Panc1 (cell line): ENCODE data around the gene CCDC85C. TPM values are rescaled to one million over a fixed set of nuclear protein-coding genes. Genes with fewer than 3 reads are reported as not detected.

Experiments
- ATAC-seq: fragments of 200-7000 bp; cut with Tn5 transposase; 2 replicates; pipeline ENCODE4 v1.9.1; 2020; ENCODE audit warnings: mild to moderate bottlenecking, moderate library complexity
- BruUV-seq: library from RNA; stranded (reverse); fragments of 400-500 nt; replicated peaks from 2 replicates; lab custom pipeline; 2021; lab: Mats Ljungman, UMichigan
- CTCF ChIA-PET: fragments of 300-600 bp; sonication (Branson Sonifier 250); formaldehyde crosslinking; loops from one replicate; lab custom pipeline; 2022; ENCODE audit warnings: antibody characterized with exemption; lab: Charles Lee
- POLR2A ChIA-PET: fragments of 300-600 bp; sonication (Branson Sonifier 250); formaldehyde crosslinking; loops from one replicate; lab custom pipeline; 2022; ENCODE audit warnings: antibody characterized with exemption; lab: Charles Lee
- DNase-seq: peaks from one replicate; pipeline ENCODE4 v3.0.0-alpha.2; 2010; ENCODE audit warnings: low read depth, low spot score
- H3K27ac ChIP-seq: 2 replicates; pipeline ENCODE4 v1.5.1; 2011; ENCODE audit warnings: mild to moderate bottlenecking, low read length, inconsistent platforms
- H3K27me3 ChIP-seq: fragments of 200-500 bp; sonication (Bioruptor generic); 2 replicates; pipeline ENCODE4 v1.6.0; 2014; ENCODE audit warnings: low read length, inconsistent platforms; ENCODE audit not compliant: control insufficient read depth, insufficient read depth
- H3K36me3 ChIP-seq: fragments of 200-500 bp; sonication (Bioruptor generic); 2 replicates; pipeline ENCODE4 v1.5.1; 2014; ENCODE audit warnings: inconsistent platforms, mild to moderate bottlenecking, low read length, moderate library complexity; ENCODE audit not compliant: control insufficient read depth, insufficient read depth
- H3K4me1 ChIP-seq: 2 replicates; pipeline ENCODE4 v1.5.1; 2011; ENCODE audit warnings: inconsistent platforms, mild to moderate bottlenecking, low read length, moderate library complexity; ENCODE audit not compliant: control insufficient read depth, insufficient read depth
- H3K4me3 ChIP-seq, 2 experiments: 2 replicates each; pipeline ENCODE4 v1.5.1; 2011 to 2012; ENCODE audit warnings: low read depth in 2 of 2, low read length in 2 of 2, mild to moderate bottlenecking in 2 of 2, inconsistent platforms in 1 of 2, moderate library complexity in 1 of 2
- H3K9me3 ChIP-seq: fragments of 200-500 bp; sonication (Bioruptor generic); 2 replicates; pipeline ENCODE4 v1.5.1; 2014; ENCODE audit warnings: low read depth, mild to moderate bottlenecking, inconsistent platforms, low read length, moderate library complexity; ENCODE audit not compliant: control insufficient read depth, insufficient read depth
- CTCF ChIP-seq: fragments of 450-650 bp; IDR thresholded peaks from 2 replicates; pipeline ENCODE4 v1.5.1; 2017; ENCODE audit warnings: mild to moderate bottlenecking
- POLR2AphosphoS5 ChIP-seq: IDR thresholded peaks from 2 replicates; pipeline ENCODE4 v1.6.1; 2012; ENCODE audit warnings: mild to moderate bottlenecking, low read depth, low read length, moderate library complexity
- REST ChIP-seq, 2 experiments: IDR thresholded peaks; 2 replicates each; pipeline ENCODE4 v1.6.1; 2011 to 2012; ENCODE audit warnings: low read depth in 2 of 2, control low read depth in 1 of 2, low read length in 1 of 2, mild to moderate bottlenecking in 1 of 2, moderate library complexity in 1 of 2; ENCODE audit not compliant: insufficient read depth in 1 of 2
- SIN3A ChIP-seq: IDR thresholded peaks from 2 replicates; pipeline ENCODE4 v1.6.1; 2012; ENCODE audit warnings: low read depth, mild to moderate bottlenecking, low read length, moderate library complexity, borderline replicate concordance; ENCODE audit not compliant: insufficient read depth
- TCF7L2 ChIP-seq: IDR thresholded peaks from 2 replicates; pipeline ENCODE4 v1.6.1; 2011; ENCODE audit warnings: mild to moderate bottlenecking, low read depth, low read length, inconsistent platforms
- in situ Hi-C: cut with HindIII; loops from 2 replicates; pipeline ENCODE4 v1.10.0; 2016; ENCODE audit warnings: low sequenced_read_pairs, low pct_unique_long_range_greater_than_20kb
- intact Hi-C: fragments of 100-400 bp; cut with micrococcal nuclease; formaldehyde crosslinking; loops from one replicate; pipeline ENCODE4 v1.10.0; 2022; ENCODE audit not compliant: unreplicated experiment
- total RNA-seq: library from RNA; stranded (reverse); gene quantifications from one replicate; pipeline ENCODE4 v1.2.1, GENCODE V29; 2021; ENCODE audit not compliant: unreplicated experiment

The CCDC85C gene
- total RNA-seq, 1 experiment from 2014 or later: 96.6 TPM

GRCh38 chr14:99566009-99566389, 38.0 kb downstream of the CCDC85C start:
- Histone ChIP-seq H3K27ac (peak overlapping the region; percentile 74), H3K9me3 (no peaks in the 10 kb centered on the region), H3K27me3 (no peaks in the 10 kb centered on the region), H3K4me1 (peaks cover 95% of the 10 kb centered on the region), H3K4me3 (no peak overlapping the region), H3K36me3 (no peaks in the 10 kb centered on the region)
- ATAC-seq (no peak), DNase-seq (no peak)
- intact Hi-C loops: loop anchor here (5.0 kb wide), 1 partner anchor 36 kb away; the partner anchor contains the start of gene CCDC85C
- in situ Hi-C loops: no loop called here
- no peak for TF ChIP-seq TCF7L2
- TF ChIP-seq POLR2AphosphoS5: no peak
- TF ChIP-seq REST (IDR thresholded peaks at IDR 0.05; ENCODE audit: insufficient read depth in 1 of 2, low read depth in 2 of 2, low read length in 1 of 2): no peak
- TF ChIP-seq SIN3A: no peak
- TF ChIP-seq CTCF: no peak
- CTCF ChIA-PET: interaction anchor here (0.6 kb wide), 1 partner anchor 36 kb away, joined by 8 read pairs; no protein-coding TSS in a partner anchor
- POLR2A ChIA-PET: no interaction called here
- no TSS peak for BruUV-seq

GRCh38 chr14:99565383-99565782, 38.6 kb downstream of the CCDC85C start:
- H3K4me1 ChIP-seq: peaks cover 95% of the 10 kb centered on the region
- ATAC-seq: no peak

More at GRCh38 chr14:99565383-99565782, 38.6 kb downstream of the CCDC85C start:
- in situ Hi-C loops: no loop called here
- Histone ChIP-seq H3K36me3 (no peaks in the 10 kb centered on the region), H3K9me3 (no peaks in the 10 kb centered on the region), H3K4me3 (no peak overlapping the region), H3K27ac (peak overlapping the region; percentile 74), H3K27me3 (no peaks in the 10 kb centered on the region)
- ChIA-PET CTCF (interaction anchor here (0.6 kb wide), 1 partner anchor 37 kb away, joined by 8 read pairs; no protein-coding TSS in a partner anchor), POLR2A (no interaction called here)
- BruUV-seq: no TSS peak
- intact Hi-C loops: loop anchor here (5.0 kb wide), 1 partner anchor 37 kb away; the partner anchor contains the start of gene CCDC85C
- no peak for TF ChIP-seq CTCF
- TF ChIP-seq TCF7L2: no peak
- TF ChIP-seq SIN3A: no peak
- TF ChIP-seq POLR2AphosphoS5: no peak
- TF ChIP-seq REST (IDR thresholded peaks at IDR 0.05; ENCODE audit: insufficient read depth in 1 of 2, low read depth in 2 of 2, low read length in 1 of 2): no peak
- DNase-seq: no peak
